IPS-NIHi7 (cell line): ENCODE results near the gene LFNG.

ENCODE experiments used
- DNase-seq: peaks from one replicate; pipeline ENCODE4 v3.0.0; 2012; ENCODE audit warnings: mixed read lengths; ENCODE audit errors: extremely low spot score

LFNG gene

DNA sequence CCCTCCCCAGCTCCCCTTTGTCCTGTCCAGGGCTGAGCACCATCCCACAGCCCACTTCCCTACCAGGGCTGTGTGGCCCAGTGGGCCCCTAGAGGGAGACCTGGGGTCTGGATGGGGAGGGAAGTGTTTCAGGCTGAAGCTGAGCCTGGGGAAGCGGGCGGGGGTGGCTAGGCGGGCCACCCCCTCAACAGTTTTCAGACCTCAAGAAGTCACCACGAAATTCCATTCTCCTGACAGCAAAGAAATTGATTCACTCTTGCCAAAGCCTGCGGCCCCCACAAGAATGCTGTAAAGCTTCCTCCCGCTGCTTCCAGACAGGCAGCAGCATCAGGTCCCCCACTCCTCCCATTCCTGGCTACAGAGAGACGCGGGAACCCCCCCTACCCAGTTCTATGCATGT, 2.5 kb upstream of the LFNG start:
- peak; percentile 63 for DNase-seq

DNA sequence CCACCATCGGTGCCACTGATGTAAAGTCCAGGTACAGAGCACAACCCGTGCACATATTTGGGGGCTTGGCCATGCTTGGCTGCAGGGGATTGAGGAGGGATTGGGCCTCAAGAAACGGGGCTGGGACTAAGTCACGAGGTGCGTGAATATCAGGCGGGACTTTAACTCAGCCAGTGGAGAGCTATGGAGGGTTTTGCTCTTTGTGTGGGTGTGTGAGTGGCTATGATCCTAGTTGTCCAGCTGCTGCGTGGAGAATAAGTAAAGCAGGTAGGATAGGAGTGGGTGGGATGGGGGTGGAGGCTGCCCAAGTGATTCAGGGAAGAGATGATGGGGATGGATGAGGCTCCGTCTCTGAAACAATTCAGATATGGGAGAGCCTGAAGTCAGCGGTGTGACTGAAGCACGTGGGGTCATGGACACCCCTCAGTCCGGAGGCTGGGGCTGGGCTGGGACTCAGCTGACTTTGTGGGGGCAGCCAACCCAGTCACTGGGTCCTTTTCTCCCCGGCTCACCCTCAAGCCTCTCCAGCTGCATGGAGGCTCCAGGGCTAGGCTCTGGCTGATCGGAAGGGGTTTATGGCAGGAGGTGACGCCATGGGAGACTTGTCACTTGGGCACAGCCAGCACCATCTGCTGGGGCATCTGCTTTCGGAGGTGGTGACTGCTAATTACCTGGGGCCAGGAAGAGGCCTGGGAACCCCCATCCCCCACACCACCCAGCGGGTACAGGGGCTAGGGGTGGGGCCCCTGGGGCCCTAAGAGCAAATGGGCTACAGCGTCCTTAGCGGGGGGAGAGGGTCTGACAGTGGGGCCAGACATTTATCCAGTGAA, 1.7 kb upstream of the LFNG start:
- no peak for DNase-seq

DNA sequence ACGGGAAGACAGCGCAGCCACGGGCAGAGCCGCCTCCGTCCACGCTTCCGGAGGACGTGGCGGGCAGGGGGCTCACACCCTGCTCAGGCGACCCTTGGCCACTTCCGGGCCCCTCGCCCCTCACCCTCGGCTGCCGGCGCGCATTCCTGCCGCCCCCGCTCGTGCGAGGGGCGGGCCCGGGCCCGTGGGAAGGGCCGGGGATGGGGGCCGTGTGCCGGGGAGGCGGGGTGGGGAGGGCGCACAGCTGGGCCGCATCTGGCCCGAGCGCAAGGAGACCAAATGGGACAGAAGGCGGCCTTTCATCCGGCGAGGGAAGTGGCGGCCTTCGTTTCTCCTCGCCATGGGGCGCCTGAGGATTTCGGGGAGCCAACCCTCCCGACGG, 846 bp upstream of the LFNG start:
- no peak for DNase-seq

DNA sequence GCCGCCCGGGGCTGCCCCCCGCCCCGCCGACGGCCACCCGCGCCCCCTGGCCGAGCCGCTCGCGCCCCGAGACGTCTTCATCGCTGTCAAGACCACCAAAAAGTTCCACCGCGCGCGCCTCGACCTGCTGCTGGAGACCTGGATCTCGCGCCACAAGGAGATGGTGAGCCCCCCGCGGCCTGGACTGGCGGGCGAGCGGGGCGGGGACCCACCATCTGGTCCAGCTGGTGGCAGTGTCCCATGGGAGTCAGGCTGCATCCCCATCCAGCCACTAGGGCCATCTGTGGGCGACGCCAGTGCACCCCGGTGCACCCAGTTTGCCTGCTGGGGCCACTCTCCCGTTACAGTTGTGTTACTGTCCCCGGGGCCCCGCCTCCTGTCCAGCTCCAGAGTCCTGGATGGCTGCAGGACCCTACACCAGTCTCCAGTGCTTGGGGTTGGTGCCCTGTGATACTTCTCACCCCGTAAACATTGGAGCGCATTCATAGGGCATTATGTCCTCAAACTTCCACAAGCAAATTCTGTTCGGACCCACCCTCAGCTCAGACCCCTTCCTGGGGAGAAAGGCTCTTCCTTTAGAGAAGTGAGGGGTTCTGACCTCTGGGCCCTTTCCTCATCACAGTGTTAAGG, 672 bp downstream of the LFNG start:
- no peak for DNase-seq

DNA sequence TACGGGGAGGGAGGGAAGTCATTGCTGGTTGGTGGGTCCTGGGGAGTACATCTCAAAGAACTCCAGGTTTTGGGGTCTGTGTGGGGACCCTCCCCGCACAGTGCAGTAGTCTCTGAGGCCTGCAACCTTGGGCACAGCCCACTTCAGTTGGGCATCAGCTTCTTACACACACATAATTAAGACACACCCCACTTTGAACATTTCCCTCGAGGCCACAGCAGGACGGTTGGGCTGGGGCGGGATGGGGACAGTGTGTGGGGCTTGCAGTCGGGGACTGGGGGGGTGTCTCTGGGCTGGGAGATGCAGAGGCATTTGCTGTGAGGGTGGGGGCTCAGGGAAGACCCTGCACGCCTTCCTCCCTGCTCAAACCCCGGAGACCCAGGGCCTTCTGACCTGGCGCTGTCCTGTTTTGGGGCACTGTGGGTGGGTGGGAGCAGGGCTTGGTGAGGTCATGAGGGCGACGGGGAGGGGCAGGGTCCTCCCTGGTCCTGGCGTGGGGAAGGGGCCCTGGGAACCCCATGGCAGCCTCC, 1.3 kb downstream of the LFNG start:
- DNase-seq = no peak

DNA sequence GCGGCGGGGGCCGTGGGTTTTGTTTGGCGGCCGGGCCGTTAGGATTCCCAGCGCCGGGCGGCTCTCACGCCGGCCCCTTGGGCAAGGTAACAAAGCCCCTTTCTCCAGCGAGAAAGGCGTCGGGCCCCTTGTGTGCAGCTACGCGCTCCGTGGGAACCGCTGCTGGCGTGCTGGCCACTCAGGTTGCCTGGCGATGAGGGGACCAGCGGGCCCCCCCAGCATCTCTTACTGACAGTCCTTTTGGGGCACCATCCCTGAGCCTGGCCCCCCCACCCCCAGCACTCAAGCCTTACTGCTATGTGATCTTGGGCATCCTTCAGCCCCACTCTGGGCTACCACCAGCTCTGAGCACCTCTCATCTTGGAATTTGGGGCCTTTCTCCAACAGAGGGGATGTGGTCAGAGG, 1.8 kb downstream of the LFNG start:
- DNase-seq = no peak

DNA sequence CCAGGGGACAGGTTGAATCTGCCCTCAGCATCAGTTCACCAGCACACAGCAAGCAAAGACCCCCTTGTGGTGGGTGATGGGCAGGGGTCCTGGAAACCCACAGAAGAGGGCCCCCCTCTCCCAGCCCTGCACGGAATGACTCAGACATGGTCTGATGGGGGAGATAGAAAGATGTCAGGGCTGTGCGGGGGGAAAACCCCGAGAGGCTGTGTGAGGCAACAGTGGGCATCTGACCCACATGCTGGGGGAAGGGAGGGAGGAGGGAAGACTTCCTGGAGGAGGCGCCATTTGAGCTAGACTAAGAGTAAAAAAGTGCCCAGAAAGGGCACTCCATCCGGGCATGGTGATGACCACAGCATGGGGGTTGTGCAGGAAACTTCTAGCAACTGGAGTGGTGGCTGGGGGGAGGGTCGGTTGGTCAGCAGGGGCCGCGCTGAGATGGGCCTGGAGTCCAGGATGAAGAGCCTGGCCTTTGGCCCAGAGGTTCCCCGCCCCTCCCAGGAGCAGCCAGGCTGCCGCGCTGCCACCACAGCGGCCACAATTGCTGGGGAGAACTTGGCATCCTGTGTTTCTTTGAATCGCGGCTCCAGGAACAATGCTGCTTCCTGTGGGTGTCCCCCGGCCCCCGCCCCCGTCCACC, 2.5 kb downstream of the LFNG start:
- DNase-seq = no peak

DNA sequence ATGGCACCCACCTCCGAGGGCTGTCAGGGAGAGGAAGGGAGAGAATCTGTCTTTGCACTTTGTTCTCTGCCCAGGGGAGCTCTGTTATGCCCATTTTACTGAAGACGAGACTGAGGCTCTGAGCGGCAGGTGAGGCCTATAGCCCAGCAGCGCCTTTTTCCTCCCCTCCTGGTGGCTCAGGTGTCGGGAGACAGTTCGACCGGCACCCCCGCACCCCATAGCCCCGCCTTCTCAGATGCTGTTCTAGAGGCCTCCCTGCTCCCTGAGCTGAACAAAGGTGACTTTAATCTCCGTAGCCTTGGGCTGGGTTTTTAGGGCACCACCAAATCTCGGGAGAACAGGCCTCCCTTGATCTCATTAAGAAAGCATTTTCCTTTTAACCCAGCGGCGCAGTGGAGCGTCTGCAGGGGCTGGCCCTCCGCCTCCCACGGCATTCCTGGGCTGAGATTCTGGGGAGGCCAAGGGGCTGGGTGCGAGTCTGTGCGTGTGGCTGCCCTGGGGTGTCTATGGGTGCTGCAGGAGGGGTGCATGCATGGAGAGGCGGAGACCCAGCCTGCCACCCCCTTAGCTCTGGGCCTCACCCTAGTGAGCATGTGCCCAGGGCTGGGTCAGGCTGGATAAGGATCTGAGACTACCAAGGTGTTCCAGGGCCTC, 3.3 kb downstream of the LFNG start:
- DNase-seq = no peak

DNA sequence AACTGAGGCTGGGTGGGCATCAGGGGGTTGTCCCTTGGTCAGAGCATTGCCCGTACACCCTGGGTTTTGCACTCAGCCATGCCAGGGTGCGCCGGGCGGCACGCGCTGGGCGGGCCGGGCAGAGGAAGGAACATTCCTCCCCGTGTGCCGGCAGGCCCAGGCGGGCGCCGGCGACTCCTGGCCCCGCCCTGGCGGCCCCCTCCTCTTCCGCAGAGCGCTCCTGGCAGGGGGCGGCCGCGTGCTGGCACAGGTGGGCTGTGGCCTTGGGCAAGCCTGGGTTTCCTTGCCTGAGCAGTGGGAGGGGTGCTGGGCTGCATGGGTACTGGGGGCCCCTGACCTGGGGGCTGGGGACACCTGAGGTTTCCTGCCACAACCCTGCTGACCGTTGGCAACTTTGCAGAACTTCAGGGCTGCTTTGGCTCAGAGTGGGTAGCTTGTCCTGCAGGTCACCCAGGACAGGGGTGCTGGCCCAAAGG, 3.9 kb downstream of the LFNG start:
- DNase-seq = peak; percentile 57

DNA sequence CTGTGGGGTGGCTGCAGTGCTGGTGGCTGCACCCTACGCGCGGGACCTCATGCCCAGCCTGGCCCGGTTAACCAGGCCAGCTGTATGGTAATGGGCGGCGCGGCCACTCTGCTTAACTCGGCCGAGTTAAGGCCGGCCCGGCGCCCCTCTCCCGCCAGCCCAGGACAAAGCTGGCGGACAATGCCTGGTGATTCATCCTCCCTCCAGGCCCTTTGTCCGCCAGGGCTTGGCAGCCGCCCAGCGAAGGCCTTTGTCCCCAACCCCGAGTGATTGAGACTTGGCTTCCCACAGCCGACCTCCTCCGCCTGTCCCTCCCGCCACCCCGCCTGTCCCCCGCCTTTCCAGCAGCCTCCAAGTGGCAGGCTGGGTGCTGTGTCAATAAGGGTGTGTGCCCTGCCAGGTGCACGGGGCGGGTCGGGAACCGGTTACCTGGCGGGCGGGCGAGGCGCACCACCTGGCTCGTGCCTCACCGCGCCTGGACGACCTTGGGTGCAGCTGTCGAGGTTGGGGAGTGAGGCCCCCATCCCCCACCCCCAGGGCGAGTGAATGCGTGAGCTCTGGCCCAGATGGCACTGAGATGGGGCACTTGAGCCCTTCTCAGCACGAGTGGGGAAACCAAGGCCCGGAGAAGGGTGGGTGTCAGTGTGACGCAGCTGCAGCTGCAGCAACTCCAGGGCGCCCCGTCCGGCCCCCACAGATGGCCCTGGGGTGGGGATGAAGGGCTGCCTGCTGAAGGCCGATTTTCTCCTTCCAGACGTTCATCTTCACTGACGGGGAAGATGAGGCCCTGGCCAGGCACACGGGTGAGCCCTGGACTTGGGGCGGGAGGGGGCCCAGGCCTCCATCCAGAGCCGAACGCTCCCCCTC, 4.6 kb downstream of the LFNG start:
- peak; percentile 62 for DNase-seq

DNA sequence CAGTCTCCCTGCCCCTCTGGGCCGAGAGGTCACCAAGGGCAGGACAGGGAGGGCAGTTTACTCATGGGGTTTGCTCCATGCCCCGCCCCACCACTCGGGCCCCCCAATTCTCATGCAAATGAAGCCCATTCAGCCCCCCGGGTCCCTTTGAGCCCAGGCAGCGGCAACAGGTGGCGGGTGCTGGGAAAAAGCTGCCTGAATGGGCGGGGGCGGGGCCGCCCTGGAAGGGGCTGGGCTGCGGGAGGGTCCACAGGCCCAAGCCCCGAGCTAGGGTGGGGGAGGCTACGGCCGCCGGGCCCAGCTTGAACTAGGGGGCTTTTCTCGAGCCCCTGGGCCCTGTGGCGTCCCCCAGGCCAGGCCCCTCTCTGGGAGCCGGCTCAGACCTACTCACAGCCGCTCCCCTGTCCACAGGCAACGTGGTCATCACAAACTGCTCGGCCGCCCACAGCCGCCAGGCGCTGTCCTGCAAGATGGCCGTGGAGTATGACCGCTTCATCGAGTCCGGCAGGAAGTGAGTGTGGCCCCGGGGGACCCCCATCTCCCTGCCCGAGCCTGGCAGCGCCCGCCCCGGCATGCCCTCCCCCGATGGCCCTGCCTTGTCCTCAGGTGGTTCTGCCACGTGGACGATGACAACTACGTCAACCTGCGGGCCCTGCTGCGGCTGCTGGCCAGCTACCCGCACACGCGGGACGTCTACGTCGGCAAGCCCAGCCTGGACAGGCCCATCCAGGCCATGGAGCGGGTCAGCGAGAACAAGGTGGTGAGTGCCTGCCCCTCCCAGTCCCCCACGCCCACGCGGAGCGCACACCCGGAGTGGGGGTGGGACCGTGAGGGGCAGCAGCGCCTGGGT, 5.5 kb downstream of the LFNG start:
- peak; percentile 79 for DNase-seq

DNA sequence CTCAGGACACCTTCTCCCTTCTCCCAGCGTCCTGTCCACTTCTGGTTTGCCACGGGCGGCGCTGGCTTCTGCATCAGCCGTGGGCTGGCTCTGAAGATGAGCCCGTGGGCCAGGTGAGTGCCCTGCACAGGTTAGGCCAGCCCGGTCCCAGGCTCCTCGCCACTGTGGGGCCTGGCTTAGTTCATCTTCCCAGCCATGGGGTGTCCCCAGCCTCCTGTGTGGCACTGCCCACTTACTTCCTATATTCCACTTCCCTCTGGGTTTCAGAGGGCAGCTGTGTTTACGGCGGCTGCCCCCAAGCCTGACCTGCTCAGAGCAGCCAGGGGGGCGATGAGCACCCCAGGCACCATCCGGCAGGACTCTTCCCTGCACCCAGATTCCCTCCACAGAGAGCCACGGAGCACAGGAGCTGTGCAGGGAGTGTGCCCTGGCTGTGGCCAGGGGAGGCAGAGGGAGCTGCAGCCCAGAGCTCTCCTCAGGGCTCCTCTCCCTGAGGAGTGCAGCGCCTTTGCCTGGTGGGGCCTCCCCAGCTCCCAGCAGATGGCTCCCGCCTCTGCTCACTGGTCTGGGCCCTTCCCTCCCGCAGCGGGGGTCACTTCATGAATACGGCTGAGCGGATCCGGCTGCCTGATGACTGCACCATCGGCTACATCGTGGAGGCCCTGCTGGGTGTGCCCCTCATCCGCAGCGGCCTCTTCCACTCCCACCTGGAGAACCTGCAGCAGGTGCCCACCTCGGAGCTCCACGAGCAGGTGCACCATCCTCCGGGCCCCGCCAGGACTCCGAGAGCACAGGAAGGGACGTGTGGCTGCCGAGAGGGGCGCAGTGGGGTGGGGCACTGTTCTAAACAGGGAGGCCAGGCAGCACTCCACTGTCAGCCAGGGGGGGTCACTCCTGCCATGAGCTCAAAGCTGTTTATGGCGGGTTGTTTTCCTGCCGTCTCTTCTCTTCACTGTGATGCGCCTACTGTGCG, 6.4 kb downstream of the LFNG start:
- no peak for DNase-seq

DNA sequence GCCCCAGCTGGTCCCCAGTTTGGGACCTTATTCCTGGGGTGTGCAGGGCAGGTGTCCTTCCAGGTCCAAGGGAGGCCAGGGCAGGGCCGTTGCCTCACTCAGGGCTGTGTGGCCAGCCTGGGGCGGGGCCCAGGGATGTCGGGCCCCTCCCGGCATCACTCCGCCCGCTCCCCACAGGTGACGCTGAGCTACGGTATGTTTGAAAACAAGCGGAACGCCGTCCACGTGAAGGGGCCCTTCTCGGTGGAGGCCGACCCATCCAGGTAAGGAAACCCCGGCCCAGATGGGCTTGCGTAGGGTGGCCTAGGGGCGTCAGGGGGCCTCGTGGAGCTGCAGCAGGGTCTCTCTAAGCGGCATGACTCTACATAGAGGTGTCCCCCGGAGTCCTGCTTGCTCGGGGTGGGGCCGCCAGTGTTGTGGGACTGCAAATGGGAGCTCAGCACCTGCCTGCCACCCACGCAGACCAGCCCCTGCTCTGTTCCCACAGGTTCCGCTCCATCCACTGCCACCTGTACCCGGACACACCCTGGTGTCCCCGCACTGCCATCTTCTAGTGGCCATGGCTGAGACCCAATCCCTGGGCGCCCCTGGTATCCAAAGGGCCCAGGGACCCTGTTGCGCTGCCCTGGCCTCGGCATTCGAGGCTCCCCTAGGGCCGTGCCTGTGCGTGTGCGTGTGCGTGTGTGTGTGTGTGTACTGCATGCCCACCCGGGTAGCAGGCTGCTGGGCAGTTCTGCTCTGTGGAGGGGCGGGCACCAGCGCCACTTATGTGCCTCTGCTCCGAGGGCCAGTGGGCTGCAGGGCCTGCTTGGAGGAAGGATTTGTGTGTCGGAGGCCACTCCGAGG, 7.3 kb downstream of the LFNG start:
- no peak for DNase-seq

DNA sequence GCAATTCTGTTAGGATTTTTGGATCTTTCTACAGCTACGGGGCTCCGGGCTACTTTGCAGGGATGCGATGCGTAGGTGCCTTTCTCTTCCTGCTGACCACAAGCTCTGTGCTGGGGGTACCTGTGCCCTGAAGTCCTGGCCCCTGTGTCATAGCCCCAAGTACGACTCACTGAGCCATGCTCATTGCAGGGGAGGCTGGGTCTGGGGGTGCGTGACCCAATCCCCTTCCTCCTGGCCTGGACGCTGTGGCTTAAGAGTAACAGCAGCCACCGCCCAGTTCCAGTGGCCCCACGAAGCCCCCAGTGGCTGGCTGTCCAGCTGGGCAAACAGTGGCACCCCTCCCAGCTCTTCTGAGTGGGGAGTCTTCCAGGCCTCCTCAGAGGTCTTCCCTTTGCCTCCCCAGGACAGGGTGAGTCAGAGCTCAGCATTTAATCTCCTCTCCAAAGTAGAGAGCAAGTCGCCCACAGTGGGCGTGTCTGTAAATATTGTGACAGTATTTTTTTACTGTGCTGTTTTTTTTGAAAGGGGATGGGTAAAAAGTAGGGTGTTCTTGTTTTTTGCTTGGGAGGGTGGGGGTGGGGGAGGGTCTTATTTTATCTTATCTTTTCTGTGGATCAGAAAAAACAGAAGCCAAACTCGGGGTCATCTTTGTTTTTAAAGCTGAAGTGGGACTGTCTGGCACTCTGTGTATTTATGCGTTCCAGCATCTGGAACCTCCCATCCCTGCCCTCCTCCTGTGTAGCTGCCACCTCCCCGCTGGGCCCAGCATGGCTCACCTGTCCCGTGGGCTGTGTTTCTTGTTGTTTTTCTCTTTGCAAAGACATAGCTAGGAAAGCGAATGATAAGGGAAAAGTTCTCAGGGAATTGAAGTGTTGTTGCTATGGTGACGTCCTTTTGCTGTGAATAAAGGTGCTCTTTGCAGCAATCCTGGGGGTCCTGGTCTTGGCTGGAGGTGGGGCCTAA, 8.2 kb downstream of the LFNG start:
- no peak for DNase-seq

DNA sequence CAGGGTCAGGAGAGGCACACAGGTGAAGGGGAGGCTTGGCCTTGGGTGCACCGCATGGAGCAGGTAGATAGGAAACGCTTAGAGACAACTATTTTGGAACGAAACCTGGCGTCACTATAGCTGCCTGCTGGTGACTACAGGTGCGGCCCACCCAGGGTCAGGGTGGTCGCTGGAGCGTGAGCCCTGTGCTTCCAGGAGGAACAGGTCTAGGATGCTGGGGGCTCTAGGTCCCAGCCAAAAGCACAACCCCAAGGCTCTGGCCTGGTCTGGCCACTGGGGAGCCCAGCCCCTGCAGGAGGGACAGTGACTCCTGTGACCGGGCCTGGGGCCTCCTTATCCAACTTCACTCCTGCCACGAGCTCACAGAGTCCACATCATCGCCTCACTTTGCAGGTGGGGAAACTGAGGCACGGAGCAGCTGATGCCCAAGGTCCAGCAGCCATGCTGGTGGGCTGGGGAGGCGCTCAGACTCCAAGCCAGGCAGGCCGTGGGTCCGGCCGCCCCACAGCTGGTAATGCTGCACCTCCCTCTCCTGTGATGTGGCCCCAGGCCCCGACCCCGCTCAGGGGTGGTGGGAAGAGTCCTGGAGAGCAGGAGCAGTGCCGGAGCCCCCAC, 9.0 kb downstream of the LFNG start:
- no peak for DNase-seq
